NOMO-1 treated with dmso at 0.1 percent for 144 hours (cell line): ENCODE data around the gene PTGIS.

ENCODE experiments used
- DNase-seq: peaks from one replicate; lab custom pipeline; 2025; ENCODE audit not compliant: unreplicated experiment; lab: John Stamatoyannopoulos, UW

Gene PTGIS

DNA sequence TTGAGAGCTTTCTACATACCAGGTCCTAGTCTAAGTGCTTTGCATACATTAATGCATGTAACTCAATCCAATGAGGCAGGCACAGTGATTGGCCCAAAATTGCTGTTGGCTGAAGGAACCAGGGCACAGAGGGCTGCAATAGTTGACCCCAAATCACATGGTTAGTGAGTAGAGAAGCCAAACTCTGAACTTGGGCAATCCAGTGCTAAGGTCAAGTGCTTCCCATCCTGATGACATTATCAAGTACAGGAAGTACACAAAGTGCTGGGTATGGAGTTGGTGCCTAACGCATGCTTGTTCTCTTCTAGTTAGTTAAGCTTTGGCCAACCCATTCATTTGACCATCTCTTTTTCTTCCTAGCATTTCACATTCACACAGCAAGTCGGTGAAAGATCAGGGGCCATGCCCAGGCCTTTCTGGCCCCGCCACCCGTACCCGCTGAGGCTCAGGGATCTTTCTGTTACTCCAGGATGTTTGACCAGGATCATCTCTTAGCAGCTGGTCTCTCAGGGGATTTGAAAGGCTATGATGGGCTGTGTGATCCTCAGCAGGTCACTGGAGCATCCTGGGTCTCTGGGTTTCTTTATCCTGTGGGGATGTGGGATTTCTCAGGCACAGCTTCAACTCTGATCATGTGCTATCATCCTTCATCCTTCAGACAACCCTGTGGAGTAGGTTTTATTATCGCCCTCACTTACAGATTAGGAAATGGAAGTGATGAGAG is 92.5 kb downstream of the PTGIS start:
- no peak for DNase-seq

DNA sequence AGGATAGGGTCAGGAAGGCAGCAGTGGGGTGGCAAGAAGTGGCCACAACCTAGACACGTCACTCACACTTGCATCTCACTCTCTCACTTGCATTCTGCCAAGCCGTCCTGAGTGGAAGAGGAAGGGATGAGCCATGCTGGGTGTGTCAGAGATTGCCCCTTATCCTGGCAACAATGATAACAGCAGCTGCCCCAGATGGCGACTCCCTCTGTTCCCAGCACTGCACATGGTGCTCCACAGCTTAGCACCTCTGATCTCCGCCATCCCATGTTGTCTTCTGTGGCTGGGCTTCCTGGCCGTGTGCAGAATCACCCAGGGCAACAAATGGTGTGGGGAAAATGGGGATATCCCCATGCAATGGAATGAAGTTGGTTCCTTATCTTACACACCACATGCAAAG is 96.5 kb downstream of the PTGIS start:
- no peak for DNase-seq

DNA sequence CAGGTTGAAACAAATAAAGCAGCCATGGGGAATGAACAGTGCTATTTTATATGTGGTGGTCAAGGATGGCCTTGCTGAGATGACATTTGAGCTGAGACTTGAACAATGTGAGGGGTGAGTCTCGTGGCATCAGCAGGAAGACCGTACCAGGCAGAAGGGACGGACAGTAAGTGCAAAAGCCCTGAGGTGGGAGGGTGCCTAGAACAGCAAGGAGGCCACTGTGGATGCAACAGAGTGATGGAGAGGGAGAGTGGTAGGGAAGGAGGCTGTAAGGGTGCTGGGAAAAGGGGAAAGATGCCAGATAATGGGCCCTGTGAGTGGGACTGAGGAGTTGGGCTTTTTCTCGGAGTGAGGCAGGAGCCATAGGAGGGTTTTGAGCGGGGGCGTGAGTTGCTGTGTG is 97.0 kb downstream of the PTGIS start:
- DNase-seq = no peak

DNA sequence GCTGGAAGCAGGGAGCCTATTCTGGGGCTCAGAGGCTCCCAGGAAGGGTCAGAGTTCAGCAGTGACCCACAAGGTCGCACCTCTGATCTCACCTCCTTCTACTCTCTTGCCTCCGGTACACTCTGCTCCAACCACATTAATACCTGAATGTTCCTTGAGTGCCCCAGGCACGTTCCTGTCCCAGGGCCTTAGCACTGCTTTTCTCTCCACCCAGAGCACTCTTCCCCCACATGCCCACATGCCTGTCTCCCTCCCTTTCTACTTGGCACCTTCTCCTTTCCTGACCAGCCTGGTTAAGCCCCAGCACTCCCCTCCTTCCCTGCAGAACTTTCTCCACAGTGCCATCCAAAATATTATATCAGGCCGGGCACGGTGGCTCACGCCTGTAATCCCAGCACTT is 98.9 kb downstream of the PTGIS start:
- no peak for DNase-seq

DNA sequence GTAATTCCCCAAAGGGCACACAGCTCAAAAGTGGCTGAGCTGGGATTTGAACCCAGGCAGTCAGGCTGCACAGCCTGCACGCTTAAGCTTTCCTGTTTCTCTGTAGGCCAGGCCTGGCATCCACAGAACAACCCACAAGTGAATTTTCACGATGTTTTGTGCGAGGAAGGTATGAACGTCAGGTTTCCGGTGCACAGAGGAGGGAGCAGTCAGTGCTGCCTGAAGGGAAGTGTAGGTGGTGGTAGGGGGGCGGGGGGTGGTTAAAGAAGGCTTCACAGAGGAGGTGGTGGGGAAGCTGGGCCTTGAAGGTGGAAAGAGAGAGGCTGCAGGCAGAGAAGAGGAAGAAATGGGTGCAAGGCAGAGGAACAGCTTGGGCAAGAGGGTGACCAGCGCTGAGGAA is 99.5 kb downstream of the PTGIS start:
- DNase-seq = no peak

DNA sequence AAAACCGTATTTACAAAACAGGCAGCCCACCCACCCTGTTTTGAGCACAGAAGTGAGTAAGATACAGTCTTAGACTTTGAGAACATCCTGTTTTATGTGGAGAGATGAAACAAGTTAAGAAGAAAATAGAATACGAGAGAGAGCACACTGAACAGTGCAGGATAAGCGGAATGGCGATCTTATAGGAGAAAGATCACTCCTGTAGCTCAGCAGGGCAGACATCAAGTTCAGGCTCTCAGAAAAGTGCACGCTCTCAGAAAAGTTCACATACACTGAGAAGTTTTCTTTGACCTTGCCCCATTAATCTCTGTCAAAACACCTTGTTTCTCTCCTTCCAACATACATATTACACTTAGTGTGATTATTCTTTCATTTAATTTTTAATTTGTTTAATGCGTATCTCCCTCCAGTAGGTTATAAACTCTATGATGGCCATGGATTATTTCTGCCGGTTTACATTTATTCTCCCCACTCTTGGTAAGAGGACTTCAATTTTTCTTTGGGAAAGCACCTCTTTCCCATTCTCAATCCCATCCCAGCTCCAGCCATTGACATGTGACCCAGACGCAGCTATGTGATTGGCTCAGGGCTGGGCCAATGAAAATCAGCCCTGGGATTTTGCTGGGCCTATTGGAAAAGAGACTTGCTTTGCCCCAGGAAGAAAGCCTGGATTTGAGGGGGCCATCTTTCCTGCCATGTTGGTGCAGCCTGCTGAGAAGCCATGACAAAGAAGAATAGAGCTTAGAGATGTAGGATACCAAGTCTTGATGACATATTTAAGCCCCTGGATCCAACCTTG is 101.6 kb downstream of the PTGIS start:
- no peak for DNase-seq

DNA sequence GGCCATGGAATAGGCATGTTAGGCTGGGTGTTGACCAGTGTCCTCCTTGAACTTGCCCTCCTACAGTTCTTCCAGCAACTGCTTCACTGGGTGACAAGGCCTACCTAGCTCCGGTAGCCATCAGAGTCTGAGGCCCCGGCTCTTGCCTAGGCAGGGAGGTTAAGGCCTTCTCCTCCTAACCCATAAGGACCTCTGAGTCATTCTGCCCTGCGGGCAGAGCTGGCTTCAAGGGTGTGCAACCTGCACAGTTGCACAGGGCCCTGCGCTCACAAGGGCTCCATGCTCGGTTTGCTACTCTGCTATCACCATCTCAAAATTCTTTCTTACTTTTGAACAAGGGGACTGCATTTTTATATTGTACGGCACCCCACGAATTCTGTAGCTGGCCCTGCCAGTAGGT is 103.4 kb downstream of the PTGIS start:
- DNase-seq = no peak

DNA sequence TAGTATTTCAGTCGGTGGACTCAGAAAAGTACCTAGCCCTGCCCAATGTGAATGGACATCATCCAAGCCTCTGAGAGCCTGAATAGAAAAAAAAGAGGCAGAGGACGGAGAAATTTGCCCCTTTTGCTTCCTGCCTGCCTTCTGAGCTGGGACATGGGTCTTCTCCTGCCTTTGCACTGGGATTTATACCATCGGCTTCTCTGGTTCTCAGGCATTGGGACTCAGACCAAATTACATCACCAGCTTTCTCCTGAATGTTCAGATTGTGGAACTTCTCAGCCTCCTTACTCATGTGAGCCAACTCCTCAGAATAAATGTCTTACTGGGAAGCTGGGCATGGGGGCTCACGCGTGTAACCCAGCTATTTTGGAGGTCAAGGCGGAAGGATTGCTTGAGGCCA is 105.3 kb downstream of the PTGIS start:
- DNase-seq = no peak

DNA sequence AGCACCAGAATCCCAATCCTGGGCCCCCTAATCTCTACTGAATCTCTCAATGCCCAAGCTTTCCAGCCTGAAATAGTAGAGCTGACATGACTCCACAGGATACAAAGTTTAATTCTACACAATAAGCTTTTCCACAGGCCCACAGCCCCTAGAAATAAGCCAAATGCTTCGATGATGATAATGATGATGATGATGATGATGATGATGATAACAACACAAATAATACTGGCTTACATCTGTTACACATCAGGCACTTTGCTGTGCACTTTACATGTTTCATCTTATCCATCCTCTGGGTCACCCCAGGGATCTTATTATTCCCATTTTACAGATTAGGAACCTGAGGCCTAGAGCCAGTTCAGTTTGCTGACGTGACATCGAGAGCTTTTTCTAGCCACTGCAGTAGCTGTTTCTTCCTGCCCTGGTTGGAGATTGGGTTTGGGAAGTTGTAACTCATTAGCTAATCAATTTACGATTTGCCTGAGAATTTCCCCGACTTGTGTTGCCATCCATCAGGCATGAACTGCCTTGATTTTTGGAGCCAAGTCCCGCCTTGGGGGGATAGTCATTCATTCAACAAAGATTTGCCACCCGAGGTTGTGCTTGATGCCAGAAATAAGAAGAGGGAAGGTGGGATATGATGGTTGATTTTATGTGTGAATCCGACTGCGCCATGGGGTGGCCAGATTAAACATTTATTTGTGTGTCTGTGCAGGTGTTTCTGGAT is 105.9 kb downstream of the PTGIS start:
- DNase-seq = no peak

DNA sequence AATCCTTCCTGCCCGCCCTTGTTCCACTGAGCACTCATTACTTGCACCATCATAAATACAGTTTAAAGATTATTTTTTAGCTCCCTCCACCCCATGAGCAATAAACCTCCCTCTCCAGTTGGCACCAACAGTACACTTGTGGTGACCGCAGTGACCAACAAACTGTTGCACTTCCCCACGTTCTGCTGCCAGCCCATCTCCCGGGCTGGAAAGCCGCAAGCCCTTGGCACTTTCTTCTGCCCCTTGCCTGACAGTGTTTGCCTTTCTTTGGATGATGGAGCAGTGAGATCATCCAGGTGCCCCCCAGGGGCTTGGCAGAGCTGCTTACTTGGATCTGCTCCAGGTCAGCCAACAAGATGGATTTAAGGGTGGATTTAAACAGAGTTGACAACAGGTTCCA is 107.0 kb downstream of the PTGIS start:
- no peak for DNase-seq

DNA sequence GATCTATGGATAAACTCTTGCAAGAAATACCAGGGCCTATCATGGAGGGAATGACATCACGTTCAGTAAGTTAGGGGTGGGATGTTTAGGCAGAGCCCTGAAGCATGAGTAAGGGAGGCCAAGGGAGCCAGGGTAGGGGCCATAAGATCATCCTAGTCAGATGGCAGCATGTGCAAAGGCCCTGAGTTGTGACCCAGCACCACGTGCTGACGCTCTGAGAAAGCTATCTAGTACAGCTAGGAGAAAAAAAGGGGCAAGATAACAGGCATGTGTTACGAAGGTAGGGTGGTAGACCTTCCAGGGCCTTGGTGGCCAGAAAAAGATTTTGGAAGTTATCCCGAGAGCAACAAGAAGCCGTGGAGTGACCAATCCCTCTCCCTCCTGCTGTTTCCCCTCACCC is 107.8 kb downstream of the PTGIS start:
- DNase-seq = no peak

DNA sequence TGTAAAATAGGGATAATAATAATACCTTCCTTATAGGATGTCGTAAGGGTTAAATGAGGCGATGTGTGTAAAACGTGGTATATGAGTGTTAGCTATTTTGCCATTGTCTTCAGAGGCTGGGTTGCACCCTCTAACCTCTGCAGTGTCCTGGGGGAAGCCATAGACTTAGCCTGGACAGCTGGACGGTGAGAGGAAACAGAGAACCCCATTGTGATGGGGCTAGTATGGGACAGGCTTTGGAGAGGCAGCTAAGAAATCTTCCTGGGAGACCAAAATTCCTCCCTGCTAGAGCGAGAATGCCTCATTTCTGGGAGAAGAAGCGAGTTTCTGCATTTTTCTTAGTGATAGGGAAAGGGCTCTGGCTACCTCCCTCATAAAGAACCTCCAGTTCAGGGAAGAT is 108.3 kb downstream of the PTGIS start:
- DNase-seq = no peak

DNA sequence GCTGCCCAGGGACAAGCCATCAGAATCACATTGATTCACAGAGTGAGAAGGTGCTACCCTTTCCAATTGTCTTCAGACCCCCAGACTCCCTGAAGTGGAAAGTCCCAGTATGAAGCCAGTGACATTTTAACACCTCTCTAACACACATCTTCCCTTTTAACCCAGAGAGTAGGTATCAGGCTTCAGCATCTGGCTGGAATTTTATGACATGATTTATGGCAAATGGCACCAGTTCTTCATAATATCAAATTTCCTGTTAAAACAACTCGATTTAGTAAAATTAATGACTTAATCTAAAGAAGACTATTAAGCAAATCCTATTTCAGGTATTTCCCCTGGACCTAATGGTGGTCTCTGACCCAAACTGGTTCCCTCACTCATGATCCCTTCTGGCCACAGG is 110.5 kb downstream of the PTGIS start:
- no peak for DNase-seq

DNA sequence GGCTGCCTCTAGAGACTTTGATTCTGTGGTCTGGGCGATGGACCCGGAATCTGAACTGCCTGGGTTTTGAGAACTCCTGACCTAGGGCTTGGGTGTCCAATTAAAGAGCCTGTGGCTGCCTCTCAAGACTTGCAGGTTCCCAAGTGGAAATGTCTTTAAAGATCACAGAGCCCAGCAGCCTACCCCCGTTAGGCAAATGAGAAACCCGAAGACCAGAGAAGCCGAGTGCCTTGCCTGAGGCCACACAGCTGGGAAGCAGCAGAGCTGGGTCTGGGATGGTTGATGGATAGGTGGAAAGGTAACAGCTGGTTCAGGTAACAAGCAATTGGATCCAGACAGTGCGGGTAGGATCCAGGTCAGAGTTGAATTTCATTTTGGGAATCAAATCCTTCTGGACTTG is 111.3 kb downstream of the PTGIS start:
- DNase-seq = no peak

DNA sequence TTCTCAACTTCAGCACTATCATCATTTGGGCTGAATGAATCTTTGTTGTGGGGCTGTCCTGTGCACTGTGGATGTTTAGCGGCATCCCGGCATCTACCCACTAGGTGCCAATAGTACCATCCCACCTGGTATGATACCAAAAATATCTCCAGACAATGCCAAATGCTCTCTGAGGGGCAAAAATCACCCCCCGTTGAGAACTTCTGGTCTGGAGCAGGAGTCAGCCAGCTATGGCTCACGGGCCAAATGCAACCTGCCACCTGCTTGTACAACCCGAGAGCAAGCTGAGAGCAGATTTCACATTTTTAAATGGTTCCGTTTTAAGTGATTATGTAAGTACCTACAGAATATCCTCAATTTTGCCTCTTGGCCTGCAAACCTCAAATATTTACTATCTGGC is 112.2 kb downstream of the PTGIS start:
- no peak for DNase-seq
